NCI-H2227 treated with DMSO at 0.1 percent for 48 hours (cell line): Measurements from ENCODE around the gene MPP1.
"Not testable (repeated sequence)": the region's sequence is repeated elsewhere in the genome, so short reads cannot be mapped to it uniquely, and the experiment has no call there.

Source experiments
- DNase-seq: peaks from one replicate; lab custom pipeline; 2025; lab: John Stamatoyannopoulos, UW

The MPP1 gene

GRCh38 chrX:154804957-154805695 lies at the start of gene MPP1:
Gene MPP1 (minus strand): TSS chrX:154805485. CDS start chrX:154805373, 112 bp downstream.
- DNase-seq = peak; percentile 45

DNA sequence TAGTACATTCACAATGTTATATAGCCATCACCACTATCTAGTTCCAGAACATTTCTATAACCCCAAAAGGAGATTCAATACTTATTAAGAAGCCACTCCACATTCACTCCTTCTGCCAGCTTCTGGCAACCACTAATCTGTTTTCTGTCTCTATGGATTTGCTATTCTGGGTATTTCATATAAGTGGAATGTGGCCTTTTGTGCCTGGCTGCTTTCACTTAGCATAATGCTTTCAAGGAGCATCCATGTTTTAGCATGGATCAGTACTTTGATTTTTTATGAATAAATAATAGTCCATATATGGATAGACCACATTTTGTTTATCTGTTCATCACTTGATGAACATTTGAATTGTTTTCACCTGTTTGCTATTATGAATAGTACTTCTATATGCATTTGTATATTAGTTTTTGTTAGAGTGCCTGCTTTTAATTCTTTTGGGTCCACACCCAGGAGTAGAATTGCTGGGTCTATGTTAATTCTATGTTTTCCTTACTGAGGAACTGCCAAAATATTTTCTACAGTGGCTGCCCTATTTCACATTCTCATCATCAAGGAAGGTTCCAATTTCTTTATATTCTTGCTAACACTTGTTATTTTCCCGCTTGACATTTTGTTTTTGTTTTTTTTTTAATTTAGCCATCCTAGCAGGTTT lies 45.8 kb upstream of the MPP1 start:
- DNase-seq = no peak

- DNase-seq = peak; percentile 26
Observed at GRCh38 chrX:154840856-154841255, 35.6 kb upstream of the MPP1 start.

DNA sequence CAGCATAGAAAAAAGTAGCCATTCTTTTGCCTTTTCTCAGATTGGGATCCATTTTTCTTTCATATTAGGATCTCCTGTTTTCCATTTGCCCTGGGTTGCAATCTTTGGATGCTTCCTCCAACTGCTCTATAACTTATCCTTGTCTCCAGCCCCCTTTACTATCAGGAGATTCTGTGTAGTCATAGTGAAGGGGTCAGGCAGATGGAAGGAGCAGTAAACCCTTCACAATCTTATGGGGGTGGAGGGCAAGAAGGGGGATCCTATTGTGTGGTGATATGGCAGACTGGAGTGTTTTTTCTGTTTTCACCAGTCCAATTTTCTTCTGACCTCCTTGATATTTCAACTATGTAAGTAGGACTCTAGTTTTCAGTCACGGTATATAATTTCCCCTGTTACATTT lies 30.9 kb upstream of the MPP1 start:
- DNase-seq = no peak

DNA sequence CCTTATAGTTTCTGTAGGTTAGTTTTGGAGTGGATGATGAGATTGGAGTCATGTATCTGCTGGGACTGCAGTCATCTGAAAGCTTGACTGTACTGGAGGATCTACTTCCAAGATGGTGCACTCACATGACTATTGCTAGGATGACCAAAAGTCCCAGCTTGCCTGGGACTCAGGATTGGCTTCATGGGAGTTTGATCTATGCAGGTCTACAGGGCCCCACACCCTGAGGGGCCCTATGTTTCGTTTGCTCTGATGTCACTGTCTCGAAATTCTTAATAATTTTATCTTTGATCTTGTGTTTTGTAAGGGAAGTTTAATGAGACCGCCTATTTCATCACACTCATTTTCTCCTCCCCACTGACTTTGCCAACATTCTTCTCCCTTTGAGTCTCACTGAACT lies 29.3 kb upstream of the MPP1 start, which contains the start of gene SMIM9:
Gene SMIM9, minus strand, starts transcription at position 101 of the 400 bp plus-strand sequence. CDS start 3,806 bp downstream, outside the sequence.
- no peak for DNase-seq

DNA sequence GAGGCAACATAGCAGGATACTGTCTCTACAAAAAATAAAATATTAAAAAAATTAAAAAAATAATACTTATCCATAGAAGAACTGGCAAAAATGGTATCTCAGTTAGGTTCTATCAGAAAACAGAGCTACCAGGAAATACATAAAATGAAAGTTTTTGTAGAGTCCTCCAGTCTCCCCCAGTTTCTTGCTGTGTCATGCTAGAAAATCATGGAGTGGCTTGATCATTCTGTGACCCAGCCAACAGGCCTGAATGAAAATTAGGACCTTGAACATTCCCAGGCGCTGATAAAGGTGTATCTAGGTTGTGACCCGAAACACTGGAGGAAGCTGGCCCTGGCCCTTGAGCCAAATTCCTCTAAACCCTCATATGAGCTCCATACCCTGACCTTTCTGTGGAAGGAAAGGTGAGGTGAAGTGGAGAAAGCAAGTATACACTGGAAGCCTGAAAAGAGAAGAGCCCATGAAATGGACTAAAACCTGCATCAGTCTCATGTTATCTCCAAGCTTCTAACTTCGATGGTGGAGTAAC lies 28.5 kb upstream of the MPP1 start:
- DNase-seq = no peak

DNA sequence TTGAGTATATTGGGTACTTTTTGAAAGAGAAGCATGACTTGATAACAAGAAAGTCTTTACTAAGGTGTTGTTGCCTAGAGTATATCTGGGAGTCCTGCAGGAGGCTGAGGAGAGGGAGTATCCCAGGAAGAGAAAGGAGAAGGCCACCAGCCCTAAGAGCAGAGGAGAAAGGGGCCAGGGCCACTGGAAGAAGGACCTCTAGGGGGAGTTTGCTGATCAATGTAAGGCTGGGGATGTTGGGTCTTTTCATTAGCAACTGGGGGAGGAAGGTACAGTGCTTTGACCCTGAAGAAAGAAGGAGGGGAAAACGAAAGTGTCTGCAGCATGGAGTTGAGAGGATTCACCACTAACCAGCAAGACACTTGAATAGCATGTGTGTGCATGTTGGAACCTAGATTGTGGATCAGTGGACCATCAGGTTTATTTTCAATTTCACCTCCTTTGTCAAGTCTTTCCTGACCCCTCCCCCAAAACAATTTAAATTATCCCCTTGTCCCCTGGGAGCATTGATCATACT lies 24.7 kb upstream of the MPP1 start:
- no peak for DNase-seq

GRCh38 chrX:154829134-154829533 lies 23.8 kb upstream of the MPP1 start:
- no peak for DNase-seq

DNA sequence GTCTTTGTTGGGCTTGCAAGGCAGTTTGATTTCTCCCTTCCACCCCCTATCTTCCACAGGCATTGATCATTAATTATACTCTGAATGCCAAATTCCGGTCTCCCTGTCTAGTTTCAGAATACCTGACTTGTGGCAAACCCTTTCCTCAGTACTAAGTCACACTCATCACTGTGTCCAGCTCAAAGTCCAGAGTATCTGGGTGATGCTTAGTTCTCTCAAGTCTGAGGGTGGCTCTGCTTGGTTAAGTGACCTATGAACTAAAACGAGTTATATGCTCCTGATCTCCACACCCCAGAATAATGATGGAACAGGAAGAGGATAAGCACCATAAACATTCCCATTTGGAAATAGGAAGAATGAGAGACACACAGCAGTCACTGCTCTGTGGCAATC lies 22.7 kb upstream of the MPP1 start:
- DNase-seq = no peak

GRCh38 chrX:154827194-154828015 lies 22.1 kb upstream of the MPP1 start:
- no peak for DNase-seq

- DNase-seq = not testable (repeated sequence)
Observed at GRCh38 chrX:154825586-154825985, 20.3 kb upstream of the MPP1 start.

DNA sequence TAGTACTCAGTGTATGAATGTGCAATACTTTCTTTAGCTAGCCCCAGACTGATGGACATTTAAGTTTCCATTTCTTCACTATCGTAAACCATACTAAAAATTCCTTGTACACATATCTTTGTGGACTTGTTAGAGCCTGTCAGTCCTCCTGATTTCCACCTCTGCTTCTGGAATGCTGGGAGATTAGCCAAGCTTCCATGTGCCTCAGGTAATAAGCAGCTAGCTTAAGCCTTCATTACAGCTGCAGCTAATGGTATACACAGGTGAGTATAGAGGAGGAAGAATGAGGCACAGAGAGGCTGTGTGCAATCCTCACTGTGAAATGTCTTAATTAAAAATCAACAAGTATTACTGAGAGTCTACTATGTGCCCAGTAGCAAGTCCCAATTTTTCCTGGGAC lies 19.4 kb upstream of the MPP1 start:
- DNase-seq = no peak

GRCh38 chrX:154822029-154822428 lies 16.7 kb upstream of the MPP1 start:
- no peak for DNase-seq

GRCh38 chrX:154821523-154821922 lies 16.2 kb upstream of the MPP1 start:
- DNase-seq = no peak

- no peak for DNase-seq
Observed at GRCh38 chrX:154819771-154820341, 14.6 kb upstream of the MPP1 start.

DNA sequence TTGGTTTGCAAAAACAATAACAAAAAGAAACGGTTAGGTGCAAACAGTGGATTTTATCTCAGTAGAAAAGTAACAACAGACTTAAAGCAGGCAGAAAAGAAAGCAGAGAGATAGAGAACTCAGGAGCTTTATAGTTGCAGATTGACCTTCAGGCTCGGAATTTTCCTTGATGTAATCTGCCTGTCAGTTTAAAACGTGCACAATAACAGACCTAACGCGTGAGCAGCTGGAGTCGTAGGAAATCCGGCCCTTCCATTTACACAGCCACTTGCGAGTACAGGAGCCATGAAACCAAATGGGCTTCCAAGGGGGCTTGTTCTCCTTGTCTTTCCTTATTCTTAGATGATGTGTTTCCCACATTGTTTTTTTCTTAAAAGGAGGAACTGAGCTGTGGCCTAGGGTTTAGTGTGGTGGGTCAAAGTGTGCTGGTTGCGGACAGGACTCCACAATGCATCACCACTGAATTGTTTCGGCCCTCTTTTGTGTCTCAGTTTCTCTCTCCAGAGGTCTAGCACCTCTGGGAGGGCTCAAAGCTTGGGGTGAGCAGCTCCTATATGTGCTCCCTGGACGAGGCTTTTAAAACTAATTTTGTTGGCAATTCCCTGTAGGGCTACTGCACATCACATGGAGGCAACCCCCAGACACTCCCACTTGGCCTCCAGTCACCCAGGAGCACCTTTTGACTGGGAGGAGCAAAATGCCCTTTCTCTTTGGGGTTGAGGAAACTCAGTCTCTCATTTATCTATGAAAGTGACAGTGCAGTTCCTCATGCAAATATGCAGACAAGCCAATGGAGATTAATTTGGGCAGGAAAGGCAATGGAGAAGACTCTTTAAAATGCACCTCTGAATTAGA lies 13.9 kb upstream of the MPP1 start:
- DNase-seq = no peak

DNA sequence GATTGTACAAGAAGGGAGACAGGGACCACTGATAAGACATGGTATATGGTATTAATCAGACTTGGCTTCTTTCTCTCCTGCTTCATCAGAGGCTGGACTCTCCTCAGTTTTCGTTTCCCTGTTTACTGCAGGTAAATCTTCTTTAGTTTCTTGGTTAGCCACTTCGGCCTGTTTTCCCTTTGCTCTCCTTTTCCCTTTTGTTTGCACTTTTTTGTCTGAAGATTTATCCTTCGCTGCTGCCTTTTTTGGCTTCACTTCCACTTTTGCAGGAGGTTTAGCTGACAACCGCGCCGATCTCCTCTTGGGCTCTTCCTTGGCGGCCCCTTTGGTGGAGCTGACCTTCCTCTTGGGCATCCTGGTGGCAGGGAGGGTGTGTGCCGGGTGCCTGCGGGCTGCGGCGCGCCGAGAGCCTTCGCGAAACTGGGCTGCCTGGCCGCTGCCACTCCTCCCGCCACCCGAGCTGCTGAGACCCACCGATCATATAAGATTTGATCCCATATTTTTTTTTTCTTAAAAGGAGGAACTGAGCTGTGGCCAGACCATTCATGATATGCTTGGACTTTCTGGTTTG lies 11.8 kb upstream of the MPP1 start:
- DNase-seq = not testable (repeated sequence)

DNA sequence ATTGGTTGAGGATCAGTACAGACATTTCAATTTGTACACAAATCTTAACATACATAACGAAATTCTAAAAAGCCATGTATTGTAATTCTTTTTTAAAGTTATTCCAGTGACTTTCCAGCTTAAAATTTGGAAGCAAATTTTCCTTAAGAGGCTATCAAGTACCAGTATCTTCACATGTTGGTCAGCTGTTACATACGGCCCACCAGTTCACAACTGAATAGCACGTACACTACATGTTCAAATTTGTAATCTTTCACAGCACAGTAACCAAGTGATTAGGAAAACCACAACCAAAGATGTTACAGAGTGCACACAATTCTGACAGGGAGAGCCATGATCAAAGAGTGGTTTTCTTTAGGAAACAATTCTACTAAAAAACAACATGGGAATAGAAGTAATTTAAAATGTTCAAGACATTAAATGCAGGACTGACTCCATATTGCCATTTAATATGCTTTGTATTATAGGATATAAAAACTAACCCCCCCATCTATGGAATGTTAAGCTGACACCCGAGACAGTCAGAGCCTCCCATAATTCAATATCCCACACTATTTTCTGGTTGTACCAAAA lies 11.1 kb upstream of the MPP1 start:
- DNase-seq = not testable (repeated sequence)

GRCh38 chrX:154815274-154815818 lies 10.1 kb upstream of the MPP1 start:
- DNase-seq = no peak

DNA sequence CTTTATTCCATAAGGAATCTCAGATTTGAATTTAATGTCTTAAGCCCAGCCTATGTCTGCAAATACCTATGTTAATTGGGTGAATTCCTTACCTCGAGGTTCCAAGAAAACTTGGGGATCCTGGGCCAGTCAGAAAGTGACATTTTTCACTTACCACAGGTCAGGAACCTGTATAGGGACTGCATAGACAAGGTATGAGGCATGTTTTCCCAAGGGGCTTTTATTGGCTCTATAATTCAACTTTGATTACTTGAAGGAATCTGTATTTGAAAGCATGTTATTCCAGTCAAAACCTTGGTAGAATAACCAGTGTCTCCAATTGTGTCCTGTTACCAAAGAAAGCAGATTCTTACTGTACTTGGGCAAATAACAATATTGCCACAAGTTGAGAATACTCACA lies 8.5 kb upstream of the MPP1 start:
- no peak for DNase-seq
